HUDEP-2 (cell line): ENCODE data around the gene C9orf85.
"Not testable (repeated sequence)": the region's sequence is repeated elsewhere in the genome, so short reads cannot be mapped to it uniquely, and the experiment has no call there.

ENCODE experiments used
- DNase-seq, 76 experiments: peaks; one replicate each; lab custom pipeline; 2025; ENCODE audit not compliant: unreplicated experiment in 76 of 76; lab: John Stamatoyannopoulos, UW

The C9orf85 gene

GRCh38 chr9:71911061-71911907 is at the start of gene C9orf85, which contains the start of gene ABHD17B:
Gene C9orf85, plus strand, starts transcription at chr9:71911639. Its CDS starts 96 bp downstream, at chr9:71911735.
Gene ABHD17B, minus strand, starts transcription at chr9:71911193. Its CDS starts 36,113 bp downstream, at chr9:71875080.
- DNase-seq, result peak; percentile 31 to 99 (median 97)

GRCh38 chr9:71863631-71864030 is 47.8 kb upstream of the C9orf85 start:
- DNase-seq, result no peak

- DNase-seq, result no peak
Measured at GRCh38 chr9:71875345-71875744, 36.1 kb upstream of the C9orf85 start.

- no peak for DNase-seq
Measured at GRCh38 chr9:71876106-71876505, 35.3 kb upstream of the C9orf85 start.

- DNase-seq, result no peak
Measured at GRCh38 chr9:71876829-71877228, 34.6 kb upstream of the C9orf85 start.

GRCh38 chr9:71878327-71879274 is 32.8 kb upstream of the C9orf85 start:
- DNase-seq, result no peak

- no peak for DNase-seq
Measured at GRCh38 chr9:71879644-71880174, 31.7 kb upstream of the C9orf85 start.

GRCh38 chr9:71884005-71884404 is 27.4 kb upstream of the C9orf85 start:
- DNase-seq, result no peak

- no peak for DNase-seq
Measured at GRCh38 chr9:71885467-71885866, 26.0 kb upstream of the C9orf85 start.

- no peak for DNase-seq
Measured at GRCh38 chr9:71886015-71886414, 25.4 kb upstream of the C9orf85 start.

- no peak for DNase-seq
Measured at GRCh38 chr9:71886541-71886940, 24.9 kb upstream of the C9orf85 start.

- no peak for DNase-seq
Measured at GRCh38 chr9:71887362-71887761, 24.1 kb upstream of the C9orf85 start.

- no peak for DNase-seq
Measured at GRCh38 chr9:71890042-71890679, 21.3 kb upstream of the C9orf85 start.

GRCh38 chr9:71891557-71892189 is 19.8 kb upstream of the C9orf85 start:
- no peak for DNase-seq

GRCh38 chr9:71895117-71895516 is 16.3 kb upstream of the C9orf85 start:
- peak in 1 of 76 experiments; percentile 3 for DNase-seq

GRCh38 chr9:71895955-71896354 is 15.5 kb upstream of the C9orf85 start:
- DNase-seq, result no peak

- no peak for DNase-seq
Measured at GRCh38 chr9:71896761-71897160, 14.7 kb upstream of the C9orf85 start.

GRCh38 chr9:71897577-71897976 is 13.9 kb upstream of the C9orf85 start:
- no peak for DNase-seq

GRCh38 chr9:71898756-71899155 is 12.7 kb upstream of the C9orf85 start:
- DNase-seq, result not testable (repeated sequence)
